NCI-H1694 (cell line): ENCODE measurements around the gene FSIP1.

Source experiments
- DNase-seq: peaks from one replicate; lab custom pipeline; 2025; lab: John Stamatoyannopoulos, UW

Gene FSIP1

GRCh38 chr15:39684233-39684632 is 98.4 kb downstream of the FSIP1 start:
- no peak for DNase-seq

- no peak for DNase-seq
Measured at GRCh38 chr15:39682366-39682765, 100.3 kb downstream of the FSIP1 start.

- DNase-seq: no peak
Measured at GRCh38 chr15:39680868-39681267, 101.8 kb downstream of the FSIP1 start.

GRCh38 chr15:39672666-39673065 is 110.0 kb downstream of the FSIP1 start:
- DNase-seq: no peak

GRCh38 chr15:39672184-39672583 is 110.5 kb downstream of the FSIP1 start:
- no peak for DNase-seq

- no peak for DNase-seq
Measured at GRCh38 chr15:39670687-39671086, 112.0 kb downstream of the FSIP1 start.

GRCh38 chr15:39669661-39670060 is 113.0 kb downstream of the FSIP1 start:
- DNase-seq: peak; percentile 30

- no peak for DNase-seq
Measured at GRCh38 chr15:39669241-39669640, 113.4 kb downstream of the FSIP1 start.

- no peak for DNase-seq
Measured at GRCh38 chr15:39668457-39668856, 114.2 kb downstream of the FSIP1 start.

GRCh38 chr15:39667382-39668127 is 115.1 kb downstream of the FSIP1 start:
- DNase-seq: no peak

GRCh38 chr15:39666677-39667076 is 116.0 kb downstream of the FSIP1 start:
- DNase-seq: no peak

GRCh38 chr15:39665629-39666250 is 116.9 kb downstream of the FSIP1 start:
- no peak for DNase-seq

GRCh38 chr15:39663704-39664250 is 118.9 kb downstream of the FSIP1 start:
- DNase-seq: no peak

GRCh38 chr15:39661776-39662175 is 120.9 kb downstream of the FSIP1 start:
- no peak for DNase-seq

- no peak for DNase-seq
Measured at GRCh38 chr15:39658740-39659139, 123.9 kb downstream of the FSIP1 start.

- no peak for DNase-seq
Measured at GRCh38 chr15:39657668-39658067, 125.0 kb downstream of the FSIP1 start.

GRCh38 chr15:39657181-39657580 is 125.5 kb downstream of the FSIP1 start:
- DNase-seq: no peak

- DNase-seq: no peak
Measured at GRCh38 chr15:39654304-39654703, 128.3 kb downstream of the FSIP1 start.

GRCh38 chr15:39651881-39652280 is 130.8 kb downstream of the FSIP1 start:
- no peak for DNase-seq

GRCh38 chr15:39651295-39651694 is 131.3 kb downstream of the FSIP1 start:
- no peak for DNase-seq

GRCh38 chr15:39649757-39650156 is 132.9 kb downstream of the FSIP1 start:
- DNase-seq: no peak

GRCh38 chr15:39646425-39646824 is 136.2 kb downstream of the FSIP1 start:
- no peak for DNase-seq

GRCh38 chr15:39645976-39646257 is 136.7 kb downstream of the FSIP1 start:
- no peak for DNase-seq
